HG03469 (cell line): ENCODE data around the gene FUBP1.
"Not testable (repeated sequence)": the region's sequence is repeated elsewhere in the genome, so short reads cannot be mapped to it uniquely, and the experiment has no call there.

ENCODE experiments used
- ATAC-seq: cut with Tn5 transposase; IDR thresholded peaks from one replicate; pipeline ENCODE4 v1.9.1; 2021; ENCODE audit warnings: mild to moderate bottlenecking, moderate library complexity, moderate number of reproducible peaks; ENCODE audit not compliant: unreplicated experiment

Gene FUBP1

GRCh38 chr1:77989744-77990143, 10.9 kb upstream of the FUBP1 start:
- ATAC-seq, result no peak

GRCh38 chr1:77987919-77988318, 9.0 kb upstream of the FUBP1 start:
- ATAC-seq, result no peak

GRCh38 chr1:77986810-77987209, 7.9 kb upstream of the FUBP1 start:
- ATAC-seq, result no peak

- ATAC-seq, result no peak
These were observed 5.8 kb upstream of the FUBP1 start for GRCh38 chr1:77984629-77985028.

GRCh38 chr1:77983997-77984355, 5.1 kb upstream of the FUBP1 start:
- no peak for ATAC-seq

GRCh38 chr1:77983352-77983996, 4.6 kb upstream of the FUBP1 start:
- not testable (repeated sequence) for ATAC-seq

- ATAC-seq, result peak; percentile 60
These were observed 441 bp downstream of the FUBP1 start for GRCh38 chr1:77978293-77978968.

GRCh38 chr1:77977989-77978292, 931 bp downstream of the FUBP1 start:
- no peak for ATAC-seq

- ATAC-seq, result no peak
These were observed 2.3 kb downstream of the FUBP1 start for GRCh38 chr1:77976433-77977076.

GRCh38 chr1:77975907-77976306, 3.0 kb downstream of the FUBP1 start:
- no peak for ATAC-seq

GRCh38 chr1:77975386-77975785, 3.5 kb downstream of the FUBP1 start:
- no peak for ATAC-seq

- no peak for ATAC-seq
These were observed 6.8 kb downstream of the FUBP1 start for GRCh38 chr1:77972080-77972479.

- ATAC-seq, result no peak
These were observed 8.7 kb downstream of the FUBP1 start for GRCh38 chr1:77970192-77970591.

GRCh38 chr1:77966291-77966690, 12.6 kb downstream of the FUBP1 start:
- no peak for ATAC-seq

- ATAC-seq, result no peak
These were observed 17.5 kb downstream of the FUBP1 start for GRCh38 chr1:77961392-77961791.

GRCh38 chr1:77958850-77959249, 20.0 kb downstream of the FUBP1 start:
- ATAC-seq, result no peak

- ATAC-seq, result no peak
These were observed 20.5 kb downstream of the FUBP1 start for GRCh38 chr1:77958391-77958790.

- no peak for ATAC-seq
These were observed 22.4 kb downstream of the FUBP1 start for GRCh38 chr1:77956464-77956863.

GRCh38 chr1:77955709-77956108, 23.2 kb downstream of the FUBP1 start:
- ATAC-seq, result no peak

- no peak for ATAC-seq
These were observed 24.4 kb downstream of the FUBP1 start for GRCh38 chr1:77954521-77954920.

- ATAC-seq, result no peak
These were observed 25.0 kb downstream of the FUBP1 start for GRCh38 chr1:77953907-77954306.

- ATAC-seq, result no peak
These were observed 27.5 kb downstream of the FUBP1 start for GRCh38 chr1:77951328-77951727.
